Natural killer cell treated with Interleukin-12 subunit alpha and Interleukin-12 subunit beta and Interleukin-15 and Interleukin-18, amount 100 ng/mL, for 72 hours (primary cell): ENCODE data around the gene PPP1R3E. TPM values are rescaled to one million over a fixed set of nuclear protein-coding genes. Genes with fewer than 3 reads are reported as not detected.

Experiments
- ATAC-seq, 2 donors: fragments of 150-1000 bp; cut with Tn5 transposase in 1 of 2; sonication (Bioruptor Pico), chemical (Tn5 transposase) in 1 of 2; 2 replicates each; pipeline ENCODE4 v1.10.0; 2021
- DNase-seq: peaks from one replicate; pipeline ENCODE4 v3.0.0; 2022; ENCODE audit warnings: low spot score
- H3K27ac Mint-ChIP-seq, 2 donors: 1 replicate in 1 of 2; 2 replicates in 1 of 2; pipeline ENCODE4 v1.8.0; 2022; ENCODE audit warnings: mixed read lengths in 2 of 2, mild to moderate bottlenecking in 1 of 2, moderate library complexity in 1 of 2
- H3K27me3 Mint-ChIP-seq, 2 donors: 1 replicate in 1 of 2; 2 replicates in 1 of 2; pipeline ENCODE4 v1.8.0; 2022; ENCODE audit warnings: mixed read lengths in 2 of 2
- H3K36me3 Mint-ChIP-seq: one replicate; pipeline ENCODE4 v1.8.0; 2022; ENCODE audit warnings: mixed read lengths
- H3K4me1 Mint-ChIP-seq, 2 donors: 1 replicate in 1 of 2; 2 replicates in 1 of 2; pipeline ENCODE4 v1.8.0; 2022; ENCODE audit warnings: low read depth in 2 of 2, mixed read lengths in 2 of 2, mild to moderate bottlenecking in 1 of 2
- H3K4me3 Mint-ChIP-seq: one replicate; pipeline ENCODE4 v1.8.0; 2022; ENCODE audit warnings: mixed read lengths
- H3K9me3 Mint-ChIP-seq: 2 replicates; pipeline ENCODE4 v1.8.0; 2022; ENCODE audit warnings: mixed read lengths
- total RNA-seq, 2 donors: library from RNA; stranded (reverse); gene quantifications; one replicate each; pipeline ENCODE4 v1.2.3, GENCODE V29; 2022

PPP1R3E gene
- 10 to 100 TPM; 12.4 to 18.7 TPM for total RNA-seq

- peak; percentile 45 to 48 for ATAC-seq
- peaks cover 26 to 31% of the 10 kb centered on the region in 2 donors for H3K4me1 Mint-ChIP-seq
Measured at GRCh38 chr14:23302290-23303225, at the start of gene PPP1R3E. Gene PPP1R3E, minus strand, starts transcription at chr14:23302859. Its CDS starts 283 bp downstream, at chr14:23302576.

GRCh38 chr14:23351681-23352505 is 49.2 kb upstream of the PPP1R3E start:
- ATAC-seq (no peak), DNase-seq (no peak)
- Mint-ChIP-seq H3K4me3 (no peak overlapping the region), H3K27me3 (peaks cover 42 to 61% of the 10 kb centered on the region in 2 donors), H3K36me3 (peaks cover 15% of the 10 kb centered on the region), H3K9me3 (no peaks in the 10 kb centered on the region), H3K4me1 (peaks cover 9 to 13% of the 10 kb centered on the region in 2 donors), H3K27ac (no peak overlapping the region)

More at GRCh38 chr14:23302290-23303225, at the start of gene PPP1R3E:
- Mint-ChIP-seq H3K36me3 (no peaks in the 10 kb centered on the region), H3K9me3 (no peaks in the 10 kb centered on the region), H3K4me3 (peak within 1 kb of the TSS; percentile 99), H3K27ac (peak within 1 kb of the TSS; percentile 96 to 97), H3K27me3 (no peaks in the 10 kb centered on the region)
- peak; percentile 81 for DNase-seq

GRCh38 chr14:23349156-23349845 is 46.6 kb upstream of the PPP1R3E start:
- Mint-ChIP-seq H3K4me3 (no peak overlapping the region), H3K36me3 (peaks cover 15% of the 10 kb centered on the region), H3K27ac (no peak overlapping the region), H3K4me1 (peaks cover 9 to 13% of the 10 kb centered on the region in 2 donors), H3K9me3 (no peaks in the 10 kb centered on the region), H3K27me3 (peaks cover 39 to 46% of the 10 kb centered on the region in 2 donors)
- DNase-seq (no peak), ATAC-seq (no peak)

GRCh38 chr14:23348297-23348655 is 45.6 kb upstream of the PPP1R3E start:
- Mint-ChIP-seq H3K36me3 (peaks cover 14% of the 10 kb centered on the region), H3K27me3 (peaks cover 29 to 37% of the 10 kb centered on the region in 2 donors), H3K9me3 (no peaks in the 10 kb centered on the region), H3K27ac (no peak overlapping the region), H3K4me3 (no peak overlapping the region), H3K4me1 (peaks cover 8 to 12% of the 10 kb centered on the region in 2 donors)
- DNase-seq (no peak), ATAC-seq (no peak)

- Mint-ChIP-seq H3K27me3 (peaks cover 23 to 37% of the 10 kb centered on the region in 2 donors), H3K27ac (no peak overlapping the region), H3K9me3 (no peaks in the 10 kb centered on the region), H3K4me3 (no peak overlapping the region), H3K36me3 (peaks cover 10% of the 10 kb centered on the region), H3K4me1 (peaks cover 4 to 6% of the 10 kb centered on the region in 2 donors)
- ATAC-seq, result no peak
- no peak for DNase-seq
Measured at GRCh38 chr14:23347406-23348296, 45.0 kb upstream of the PPP1R3E start.

GRCh38 chr14:23346693-23347405 is 44.2 kb upstream of the PPP1R3E start:
- no peak overlapping the region for H3K4me3 Mint-ChIP-seq
- DNase-seq, result no peak
- H3K9me3 Mint-ChIP-seq, result no peaks in the 10 kb centered on the region
- H3K27me3 Mint-ChIP-seq, result peaks cover 23 to 38% of the 10 kb centered on the region in 2 donors
- ATAC-seq, result peak in 1 of 2 donors; percentile 21
- peaks cover 10% of the 10 kb centered on the region for H3K36me3 Mint-ChIP-seq
- peaks cover 4 to 6% of the 10 kb centered on the region in 2 donors for H3K4me1 Mint-ChIP-seq
- no peak overlapping the region for H3K27ac Mint-ChIP-seq

- Mint-ChIP-seq H3K4me3 (no peak overlapping the region), H3K27me3 (peaks cover 21 to 33% of the 10 kb centered on the region in 2 donors), H3K9me3 (no peaks in the 10 kb centered on the region), H3K36me3 (peaks cover 7% of the 10 kb centered on the region), H3K4me1 (peaks cover 2 to 3% of the 10 kb centered on the region in 2 donors), H3K27ac (no peak overlapping the region)
- ATAC-seq (no peak), DNase-seq (no peak)
Measured at GRCh38 chr14:23345987-23346692, 43.5 kb upstream of the PPP1R3E start.

GRCh38 chr14:23344481-23344880 is 41.8 kb upstream of the PPP1R3E start:
- ATAC-seq (no peak), DNase-seq (no peak)
- H3K27me3 Mint-ChIP-seq, result peaks cover 10 to 26% of the 10 kb centered on the region in 2 donors
- no peak overlapping the region for H3K27ac Mint-ChIP-seq
- H3K36me3 Mint-ChIP-seq, result no peaks in the 10 kb centered on the region
- no peaks in the 10 kb centered on the region for H3K4me1 Mint-ChIP-seq
- no peaks in the 10 kb centered on the region for H3K9me3 Mint-ChIP-seq
- no peak overlapping the region for H3K4me3 Mint-ChIP-seq

- Mint-ChIP-seq H3K9me3 (no peaks in the 10 kb centered on the region), H3K27ac (no peak overlapping the region), H3K4me1 (no peaks in the 10 kb centered on the region), H3K36me3 (no peaks in the 10 kb centered on the region), H3K4me3 (no peak overlapping the region), H3K27me3 (peaks cover 11 to 44% of the 10 kb centered on the region in 2 donors)
- ATAC-seq (no peak), DNase-seq (no peak)
Measured at GRCh38 chr14:23339506-23340268, 37.0 kb upstream of the PPP1R3E start.

GRCh38 chr14:23335623-23336022 is 33.0 kb upstream of the PPP1R3E start:
- Mint-ChIP-seq H3K9me3 (no peaks in the 10 kb centered on the region), H3K36me3 (no peaks in the 10 kb centered on the region), H3K27me3 (peaks cover 13 to 30% of the 10 kb centered on the region in 2 donors), H3K27ac (no peak overlapping the region), H3K4me1 (no peaks in the 10 kb centered on the region), H3K4me3 (no peak overlapping the region)
- DNase-seq (no peak), ATAC-seq (no peak)
